ENCODE results near the gene PSMD2. TPM values are rescaled to one million over a fixed set of nuclear protein-coding genes. Genes with fewer than 3 reads are reported as not detected.

Gene PSMD2
- total RNA-seq, 1 experiment from 2014 or later: 344 TPM

GRCh38 chr3:184257083-184257915, 41.7 kb upstream of the PSMD2 start:
- Histone ChIP-seq H2BK5ac (ENCODE audit: insufficient read length, low read length) (no peak overlapping the region), H3T11ph (ENCODE audit: low read length) (no peak overlapping the region), H3K23me2 (ENCODE audit: insufficient read length, low read depth, low read length, poor library complexity, severe bottlenecking) (peaks cover 17% of the 10 kb centered on the region), H3K9ac (ENCODE audit: extremely low read depth, insufficient read length, low read length) (no peak overlapping the region), H3K18ac (ENCODE audit: insufficient read length, low read depth, low read length) (no peak overlapping the region), H2BK120ac (ENCODE audit: low read depth, low read length, poor library complexity, severe bottlenecking) (no peak overlapping the region), H3K27me3 (ENCODE audit: insufficient read depth, low read length) (peaks cover 10% of the 10 kb centered on the region; the same call in 1 of the 2 replicates), H4K8ac (replicated peaks; ENCODE audit: insufficient read length, low read depth, low read length) (no peak overlapping the region), H3K79me2 (ENCODE audit: insufficient read depth, low read length) (no peaks in the 10 kb centered on the region), H2BK12ac (ENCODE audit: insufficient read length, low read depth, low read length) (no peak overlapping the region), H4K20me1 (ENCODE audit: control insufficient read depth, insufficient read depth, insufficient read length) (no peaks in the 10 kb centered on the region), H2BK15ac (ENCODE audit: low read depth, low read length) (no peak overlapping the region), H4K5ac (ENCODE audit: insufficient read length, low read depth, low read length) (no peak overlapping the region), H3K4ac (ENCODE audit: low read depth, low read length) (no peak overlapping the region), H3K4me1 (ENCODE audit: insufficient read depth, low read length) (no peaks in the 10 kb centered on the region), H3K27ac (ENCODE audit: insufficient read length, low read depth, low read length) (no peak overlapping the region), H4K91ac (ENCODE audit: insufficient read length, low read depth, low read length) (no peak overlapping the region), H2BK20ac (ENCODE audit: low read depth, low read length, poor library complexity, severe bottlenecking) (no peak overlapping the region), H3K4me2 (ENCODE audit: insufficient read depth, insufficient read length, low read length) (no peak overlapping the region), H2AK5ac (ENCODE audit: insufficient read length, low read length) (no peak overlapping the region), H2AFZ (ENCODE audit: low read length) (no peak overlapping the region), H3K9me3 (ENCODE audit: control insufficient read depth, low read depth, low read length) (no peaks in the 10 kb centered on the region), H3K79me1 (ENCODE audit: insufficient read depth, low read depth, low read length, poor library complexity, severe bottlenecking) (no peaks in the 10 kb centered on the region), H3K23ac (ENCODE audit: insufficient read length, low read depth, low read length) (no peak overlapping the region), H3K56ac (ENCODE audit: insufficient read length, low read depth, low read length) (no peak overlapping the region), H3K14ac (ENCODE audit: insufficient read depth, low read length) (no peak overlapping the region)
- peaks cover 14 to 16% of the 10 kb centered on the region in 2 experiments for H3K4me1 Mint-ChIP-seq
- no peak for TF ChIP-seq CTCF (conservative IDR thresholded peaks at IDR 0.05)
- H3K4me3 Mint-ChIP-seq: no peak overlapping the region
- no peak for DNase-seq
- H3K9me3 Mint-ChIP-seq: no peaks in the 10 kb centered on the region
- peaks cover 0 to 8% (median 0%) of the 10 kb centered on the region in 3 experiments; a peak in 2 of 7 replicates for H3K36me3 Mint-ChIP-seq (ENCODE audit: insufficient read depth in 1 of 3, low read depth in 3 of 3)
- peaks cover 43% of the 10 kb centered on the region for H3K27me3 Mint-ChIP-seq (ENCODE audit: low read depth)
- no peak overlapping the region; a peak in 1 of 7 replicates for H3K27ac Mint-ChIP-seq
- no CpG with 5 or more reads among the region's 23 CpGs for WGBS (ENCODE audit: extremely low coverage, insufficient read length, low lambda C conversion rate)
